Activated T-cell treated with anti-CD3 and anti-CD28 coated beads for 1 hour (primary cell): ENCODE measurements around the gene HOXB4.

ENCODE experiments used
- DNase-seq: peaks from one replicate; pipeline ENCODE4 v3.0.0-alpha.2; 2020; ENCODE audit warnings: low read depth

HOXB4 gene

GRCh38 chr17:48601539-48602425, 23.6 kb upstream of the HOXB4 start:
- DNase-seq: no peak

GRCh38 chr17:48601207-48601538, 23.0 kb upstream of the HOXB4 start:
- no peak for DNase-seq

GRCh38 chr17:48600244-48601098, 22.3 kb upstream of the HOXB4 start:
- DNase-seq: no peak

GRCh38 chr17:48599354-48599753, 21.2 kb upstream of the HOXB4 start:
- DNase-seq: no peak

- no peak for DNase-seq
Measured at GRCh38 chr17:48598736-48599135, 20.6 kb upstream of the HOXB4 start.

GRCh38 chr17:48597778-48598631, 19.9 kb upstream of the HOXB4 start:
- no peak for DNase-seq

- no peak for DNase-seq
Measured at GRCh38 chr17:48597528-48597777, 19.3 kb upstream of the HOXB4 start.

- DNase-seq: no peak
Measured at GRCh38 chr17:48596735-48597527, 18.8 kb upstream of the HOXB4 start.

GRCh38 chr17:48596000-48596734, 18.0 kb upstream of the HOXB4 start:
- no peak for DNase-seq

- no peak for DNase-seq
Measured at GRCh38 chr17:48595278-48595999, 17.3 kb upstream of the HOXB4 start.

- no peak for DNase-seq
Measured at GRCh38 chr17:48594538-48595277, 16.6 kb upstream of the HOXB4 start.

- peak; percentile 79 for DNase-seq
Measured at GRCh38 chr17:48593840-48594537, 15.8 kb upstream of the HOXB4 start.

- DNase-seq: no peak
Measured at GRCh38 chr17:48593126-48593829, 15.1 kb upstream of the HOXB4 start, which contains the start of gene HOXB5. Gene HOXB5 (minus strand): TSS chr17:48593779. CDS start chr17:48593682, 97 bp downstream.

GRCh38 chr17:48592577-48592976, 14.4 kb upstream of the HOXB4 start:
- DNase-seq: no peak

GRCh38 chr17:48592057-48592514, 13.9 kb upstream of the HOXB4 start:
- DNase-seq: no peak

- no peak for DNase-seq
Measured at GRCh38 chr17:48591255-48592056, 13.3 kb upstream of the HOXB4 start.

GRCh38 chr17:48590607-48591161, 12.5 kb upstream of the HOXB4 start:
- DNase-seq: no peak
